ENCODE measurements around the gene PPARD.

PPARD gene

GRCh38 chr6:35474942-35475570, 132.7 kb downstream of the PPARD start:
- no peak for DNase-seq

DNA sequence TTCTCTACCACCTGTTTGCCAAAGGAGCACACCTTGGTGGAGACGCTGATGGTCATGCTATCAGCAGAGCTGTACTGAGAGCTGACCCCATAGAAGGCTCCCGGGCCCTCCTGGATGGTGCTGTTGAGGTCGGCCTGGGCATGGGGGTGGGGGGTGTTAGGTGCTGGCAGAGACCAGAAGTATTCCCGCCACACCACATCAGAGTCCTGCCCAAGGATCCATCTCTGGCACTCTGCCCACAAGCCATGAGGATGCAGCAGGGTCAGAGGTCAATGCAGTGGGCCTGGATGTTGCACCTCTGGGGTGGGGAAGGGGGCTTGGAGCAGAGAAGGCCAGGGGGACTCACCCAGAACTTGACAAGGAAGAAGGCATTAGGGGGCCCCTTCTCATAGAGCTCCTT, 133.2 kb downstream of the PPARD start:
- DNase-seq: no peak

- no peak for DNase-seq
These were observed 133.6 kb downstream of the PPARD start for GRCh38 chr6:35476004-35476403.

GRCh38 chr6:35477028-35477427, 134.7 kb downstream of the PPARD start:
- DNase-seq: no peak
